Astrocyte (in vitro differentiated cells and primary cell): ENCODE measurements around the gene TMEM266. TPM values are rescaled to one million over a fixed set of nuclear protein-coding genes. Genes with fewer than 3 reads are reported as not detected.

Source experiments
- DNase-seq: peaks from one replicate; pipeline ENCODE4 v3.0.0-alpha.2; 2010; ENCODE audit warnings: low read depth
- FAIRE-seq: peaks from 2 replicates; lab custom pipeline; 2011; peaks lifted over from hg19 to GRCh38; lab: Jason Lieb, UNC
- H2AFZ ChIP-seq: 2 replicates; pipeline ENCODE4 v1.6.0; 2012; ENCODE audit warnings: low read depth, low read length, inconsistent platforms
- H3K27ac ChIP-seq: 2 replicates; pipeline ENCODE4 v1.5.1; 2011; ENCODE audit warnings: low read depth, low read length, inconsistent platforms
- H3K27me3 ChIP-seq: 2 replicates; pipeline ENCODE4 v1.6.0; 2011; ENCODE audit warnings: low read length, inconsistent platforms; ENCODE audit not compliant: insufficient read depth
- H3K36me3 ChIP-seq: 2 replicates; pipeline ENCODE4 v1.5.1; 2011; ENCODE audit warnings: low read length, inconsistent platforms; ENCODE audit not compliant: insufficient read depth
- H3K4me1 ChIP-seq: 2 replicates; pipeline ENCODE4 v1.5.1; 2011; ENCODE audit warnings: low read length, inconsistent platforms; ENCODE audit not compliant: insufficient read depth
- H3K4me2 ChIP-seq: 2 replicates; pipeline ENCODE4 v1.6.0; 2012; ENCODE audit warnings: low read length, inconsistent platforms
- H3K4me3 ChIP-seq: 2 replicates; pipeline ENCODE4 v1.5.1; 2011; ENCODE audit warnings: low read depth, mild to moderate bottlenecking, low read length, inconsistent platforms; ENCODE audit not compliant: insufficient read depth
- H3K79me2 ChIP-seq: 2 replicates; pipeline ENCODE4 v1.6.0; 2012; ENCODE audit warnings: mild to moderate bottlenecking, low read length, inconsistent platforms; ENCODE audit not compliant: insufficient read depth
- H3K9ac ChIP-seq: 2 replicates; pipeline ENCODE4 v1.6.0; 2012; ENCODE audit warnings: mild to moderate bottlenecking, low read length, inconsistent platforms
- H3K9me3 ChIP-seq: 2 replicates; pipeline ENCODE4 v1.5.1; 2012; ENCODE audit warnings: low read depth, mild to moderate bottlenecking, low read length, inconsistent platforms; ENCODE audit not compliant: insufficient read depth
- H4K20me1 ChIP-seq: 2 replicates; pipeline ENCODE4 v1.6.0; 2012; ENCODE audit warnings: low read length, inconsistent platforms; ENCODE audit not compliant: insufficient read depth
- H3K27ac Mint-ChIP-seq: one replicate; pipeline ENCODE4 v1.8.0; 2021; ENCODE audit warnings: mild to moderate bottlenecking, mixed read lengths; ENCODE audit not compliant: unreplicated experiment
- H3K27me3 Mint-ChIP-seq: one replicate; pipeline ENCODE4 v1.8.0; 2021; ENCODE audit warnings: low read depth, mixed read lengths; ENCODE audit not compliant: unreplicated experiment
- H3K36me3 Mint-ChIP-seq: one replicate; pipeline ENCODE4 v1.8.0; 2021; ENCODE audit warnings: low read depth, mixed read lengths; ENCODE audit not compliant: unreplicated experiment
- H3K4me1 Mint-ChIP-seq: one replicate; pipeline ENCODE4 v1.8.0; 2021; ENCODE audit warnings: low read depth, mixed read lengths; ENCODE audit not compliant: unreplicated experiment
- H3K4me3 Mint-ChIP-seq: one replicate; pipeline ENCODE4 v1.8.0; 2021; ENCODE audit warnings: mild to moderate bottlenecking, moderate library complexity, mixed read lengths; ENCODE audit not compliant: unreplicated experiment
- H3K9me3 Mint-ChIP-seq: one replicate; pipeline ENCODE4 v1.8.0; 2021; ENCODE audit warnings: mild to moderate bottlenecking, mixed read lengths; ENCODE audit not compliant: unreplicated experiment
- EZH2 ChIP-seq: IDR thresholded peaks from 2 replicates; pipeline ENCODE4 v1.6.1; 2012; ENCODE audit warnings: mild to moderate bottlenecking, low read length, inconsistent platforms; ENCODE audit not compliant: insufficient read depth
- total RNA-seq: library from RNA; stranded (reverse); gene quantifications from 2 replicates; pipeline ENCODE4 v1.2.1, GENCODE V29; 2021
- TF ChIP-seq, protein P1 (sequence below): IDR thresholded peaks from 2 replicates; pipeline ENCODE4 v1.5.1; 2011; ENCODE audit warnings: low read depth, mild to moderate bottlenecking, inconsistent platforms, low read length, moderate library complexity; ENCODE audit not compliant: insufficient read depth

The TMEM266 gene
- total RNA-seq, 1 donor from 2014 or later: 0.36 TPM

GRCh38 chr15:76123031-76123430 lies 63.2 kb downstream of the TMEM266 start:
- Histone ChIP-seq H3K4me1 (no peaks in the 10 kb centered on the region), H4K20me1 (no peaks in the 10 kb centered on the region), H3K27ac (no peak overlapping the region), H3K4me2 (no peak overlapping the region), H3K9me3 (no peaks in the 10 kb centered on the region), H2AFZ (no peak overlapping the region), H3K79me2 (no peaks in the 10 kb centered on the region), H3K9ac (no peak overlapping the region), H3K27me3 (peaks cover 7% of the 10 kb centered on the region), H3K36me3 (no peaks in the 10 kb centered on the region), H3K4me3 (no peak overlapping the region)
- Mint-ChIP-seq H3K9me3 (peaks cover 8% of the 10 kb centered on the region), H3K27me3 (peaks cover 9% of the 10 kb centered on the region), H3K36me3 (no peaks in the 10 kb centered on the region), H3K4me3 (no peak overlapping the region), H3K4me1 (no peaks in the 10 kb centered on the region), H3K27ac (no peak overlapping the region)
- no peak for DNase-seq
- no peak for TF ChIP-seq EZH2
- TF ChIP-seq, protein P1, sequence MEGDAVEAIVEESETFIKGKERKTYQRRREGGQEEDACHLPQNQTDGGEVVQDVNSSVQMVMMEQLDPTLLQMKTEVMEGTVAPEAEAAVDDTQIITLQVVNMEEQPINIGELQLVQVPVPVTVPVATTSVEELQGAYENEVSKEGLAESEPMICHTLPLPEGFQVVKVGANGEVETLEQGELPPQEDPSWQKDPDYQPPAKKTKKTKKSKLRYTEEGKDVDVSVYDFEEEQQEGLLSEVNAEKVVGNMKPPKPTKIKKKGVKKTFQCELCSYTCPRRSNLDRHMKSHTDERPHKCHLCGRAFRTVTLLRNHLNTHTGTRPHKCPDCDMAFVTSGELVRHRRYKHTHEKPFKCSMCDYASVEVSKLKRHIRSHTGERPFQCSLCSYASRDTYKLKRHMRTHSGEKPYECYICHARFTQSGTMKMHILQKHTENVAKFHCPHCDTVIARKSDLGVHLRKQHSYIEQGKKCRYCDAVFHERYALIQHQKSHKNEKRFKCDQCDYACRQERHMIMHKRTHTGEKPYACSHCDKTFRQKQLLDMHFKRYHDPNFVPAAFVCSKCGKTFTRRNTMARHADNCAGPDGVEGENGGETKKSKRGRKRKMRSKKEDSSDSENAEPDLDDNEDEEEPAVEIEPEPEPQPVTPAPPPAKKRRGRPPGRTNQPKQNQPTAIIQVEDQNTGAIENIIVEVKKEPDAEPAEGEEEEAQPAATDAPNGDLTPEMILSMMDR: no peak
- FAIRE-seq: no peak

DNA sequence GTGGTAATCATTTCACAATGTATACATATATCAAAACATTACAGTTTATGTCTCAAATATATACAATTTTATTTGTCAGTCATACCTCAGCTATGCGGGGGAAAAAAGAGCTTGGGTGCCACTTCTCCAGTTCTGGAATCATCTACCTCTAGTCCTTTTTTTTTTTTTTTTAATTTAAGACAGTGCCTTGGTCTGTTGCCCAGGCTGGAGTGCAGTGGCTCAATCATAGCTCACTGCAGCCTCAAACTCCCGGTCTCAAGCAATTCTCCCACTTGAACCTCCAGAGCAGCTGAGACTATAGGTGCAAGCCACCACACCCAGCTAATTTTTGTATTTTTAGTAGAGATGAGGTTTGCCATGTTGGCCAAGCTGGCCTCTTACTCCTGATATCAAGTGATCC lies 67.4 kb downstream of the TMEM266 start:
- Histone ChIP-seq H3K4me1 (no peaks in the 10 kb centered on the region), H3K36me3 (no peaks in the 10 kb centered on the region), H4K20me1 (no peaks in the 10 kb centered on the region), H3K9me3 (no peaks in the 10 kb centered on the region), H3K27ac (no peak overlapping the region), H3K4me3 (no peak overlapping the region), H3K27me3 (peaks cover 6% of the 10 kb centered on the region), H3K79me2 (no peaks in the 10 kb centered on the region), H3K4me2 (no peak overlapping the region), H2AFZ (no peak overlapping the region), H3K9ac (no peak overlapping the region)
- FAIRE-seq (no peak), DNase-seq (no peak)
- Mint-ChIP-seq H3K27me3 (peaks cover 8% of the 10 kb centered on the region), H3K9me3 (peaks cover 8% of the 10 kb centered on the region), H3K36me3 (no peaks in the 10 kb centered on the region), H3K4me1 (no peaks in the 10 kb centered on the region), H3K4me3 (no peak overlapping the region), H3K27ac (no peak overlapping the region)
- TF ChIP-seq, protein P1: no peak
- TF ChIP-seq EZH2: no peak

DNA sequence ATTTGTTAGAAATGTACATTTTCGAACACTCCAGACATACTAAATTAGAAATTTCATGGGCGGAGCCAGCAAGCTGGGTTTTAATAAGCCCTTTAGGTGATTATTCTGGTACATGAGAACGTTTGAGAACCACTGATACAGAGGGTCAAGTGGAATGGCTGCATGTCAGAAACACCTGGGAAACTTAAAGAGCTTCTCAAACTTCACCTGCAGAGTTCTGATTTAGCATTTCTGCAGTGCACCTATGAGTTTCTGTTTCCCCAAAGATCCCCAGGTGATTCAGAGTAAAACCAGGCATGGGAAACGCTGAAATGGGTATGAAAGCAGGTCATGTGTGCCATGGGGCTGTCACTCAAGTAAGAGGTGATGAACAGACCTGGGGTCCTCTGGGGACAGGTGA lies 68.1 kb downstream of the TMEM266 start:
- H3K4me3 ChIP-seq: no peak overlapping the region
- H4K20me1 ChIP-seq: no peaks in the 10 kb centered on the region
- Mint-ChIP-seq H3K27me3 (peaks cover 3% of the 10 kb centered on the region), H3K36me3 (no peaks in the 10 kb centered on the region), H3K9me3 (peaks cover 8% of the 10 kb centered on the region), H3K4me1 (no peaks in the 10 kb centered on the region), H3K4me3 (no peak overlapping the region), H3K27ac (no peak overlapping the region)
- no peak for DNase-seq
- FAIRE-seq: no peak
- no peaks in the 10 kb centered on the region for H3K36me3 ChIP-seq
- H3K79me2 ChIP-seq: no peaks in the 10 kb centered on the region
- no peaks in the 10 kb centered on the region for H3K4me1 ChIP-seq
- peaks cover 3% of the 10 kb centered on the region for H3K27me3 ChIP-seq
- H2AFZ ChIP-seq: no peak overlapping the region
- no peaks in the 10 kb centered on the region for H3K9me3 ChIP-seq
- H3K4me2 ChIP-seq: no peak overlapping the region
- H3K27ac ChIP-seq: no peak overlapping the region
- TF ChIP-seq, protein P1: no peak
- TF ChIP-seq EZH2: no peak
- no peak overlapping the region for H3K9ac ChIP-seq
